Right cardiac atrium (tissue), 5 donors: ENCODE measurements around the gene USHBP1. TPM values are rescaled to one million over a fixed set of nuclear protein-coding genes. Genes with fewer than 3 reads are reported as not detected.

Experiments used
- ATAC-seq, 2 donors: fragments of 200-7000 bp; cut with Tn5 transposase; one replicate each; pipeline versions ENCODE4 v1.8.0 to v1.9.1; 2020; ENCODE audit warnings: moderate library complexity in 2 of 2, mild to moderate bottlenecking in 1 of 2
- DNase-seq, 3 donors: peaks; one replicate each; pipeline ENCODE4 v3.0.0-alpha.2; 2020
- H3K27ac ChIP-seq: one replicate; pipeline ENCODE4 v1.5.1; 2013; ENCODE audit warnings: mild to moderate bottlenecking, low read length, control low read depth, moderate library complexity
- H3K27me3 ChIP-seq: one replicate; pipeline ENCODE4 v1.6.1; 2013; ENCODE audit not compliant: control insufficient read depth, insufficient read depth
- H3K4me1 ChIP-seq: one replicate; pipeline ENCODE4 v1.6.1; 2013; ENCODE audit warnings: low read length; ENCODE audit not compliant: control insufficient read depth, insufficient read depth
- H3K4me3 ChIP-seq: one replicate; pipeline ENCODE4 v1.5.1; 2013; ENCODE audit warnings: low read length, control low read depth
- H3K9me3 ChIP-seq: one replicate; pipeline ENCODE4 v1.6.1; 2013; ENCODE audit warnings: low read length; ENCODE audit not compliant: control insufficient read depth
- WGBS: extraction: QIAGEN DNeasy Blood & Tissue Kit; methylation state at CpG from one replicate; pipeline ENCODE4 v1.1.7; 2013; 5-methylcytosine and 5-hydroxymethylcytosine counted together
- intact Hi-C, 4 donors: fragments of 100-400 bp; cut with DNase I; formaldehyde crosslinking; loops; one replicate each; pipeline versions ENCODE4 v1.11.0 to v1.14.0; 2022 to 2023
- long read RNA-seq, 4 donors: library from polyadenylated mRNA; unstranded; transcript quantifications; one replicate each; pipeline ENCODE4 v2.0.0, GENCODE V29; 2020 to 2021
- polyA plus RNA-seq: library from polyadenylated mRNA; stranded (reverse); fragments of 200-250 nt; gene quantifications from one replicate; pipeline ENCODE4 v1.2.3, GENCODE V29; 2013
- total RNA-seq, 4 donors: library from RNA; stranded (reverse); fragmentation: NEBNext Ultra II Directional; extraction: Animal tissue kit (Norgen Biotek cat#: 25700); gene quantifications; one replicate each; pipeline ENCODE4 v1.2.1, GENCODE V29; 2021
- donor health status: healthy with polysubstance abuse.
- donor health status: DM: no; HTN: yes; CAD: no.
- donor health status: DM: no; HTN: no; CAD: no.
- donor health status: DM: no; HTN: yes; CAD: no; lungs with severe emphysema.
- donor health status: DM: yes; HTN: yes; CAD: no.

Gene USHBP1
- total RNA-seq (1 to 10 TPM; 2.7 to 5.6 (median 3.5) TPM), polyA plus RNA-seq (10.1 TPM)
- long read RNA-seq, donor 1, partial matches to known transcripts, result 4 of 13 reads
- long read RNA-seq, donor 1, other reads (novel, unspliced or antisense), result 7 of 13 reads
- long read RNA-seq, donor 2, partial matches to known transcripts, result 1 of 6 reads
- long read RNA-seq, donor 2, other reads (novel, unspliced or antisense), result 4 of 6 reads
- long read RNA-seq, donor 3, partial matches to known transcripts, result 0 of 16 reads
- long read RNA-seq, donor 3, other reads (novel, unspliced or antisense), result 14 of 16 reads
- long read RNA-seq, donor 4, partial matches to known transcripts, result 2 of 4 reads
- long read RNA-seq, donor 4, other reads (novel, unspliced or antisense), result 1 of 4 reads

GRCh38 chr19:17264641-17264979 is at the start of gene USHBP1:
TSS of gene USHBP1 (minus strand) at chr19:17264745. CDS start at chr19:17264299, 446 bp downstream.
- H3K4me1 ChIP-seq, result peaks cover 4% of the 10 kb centered on the region
- ATAC-seq, result peak; percentile 10 to 48

GRCh38 chr19:17314007-17314593 is 49.6 kb upstream of the USHBP1 start:
- intact Hi-C loops, result no loop called here
- no peaks in the 10 kb centered on the region for H3K9me3 ChIP-seq
- ATAC-seq (no peak), DNase-seq (no peak)
- no peak overlapping the region for H3K4me3 ChIP-seq
- no peaks in the 10 kb centered on the region for H3K27me3 ChIP-seq
- 90% methylated on average over 19 of the region's 19 CpGs for WGBS
- no peak overlapping the region for H3K27ac ChIP-seq
- H3K4me1 ChIP-seq, result no peaks in the 10 kb centered on the region

More at GRCh38 chr19:17264641-17264979, at the start of gene USHBP1:
- H3K9me3 ChIP-seq, result no peaks in the 10 kb centered on the region
- WGBS, result 29% methylated on average over 5 of the region's 5 CpGs
- H3K4me3 ChIP-seq, result peak within 1 kb of the TSS; percentile 53
- H3K27me3 ChIP-seq, result no peaks in the 10 kb centered on the region
- peak; percentile 64 to 81 (median 78) for DNase-seq
- H3K27ac ChIP-seq, result peak within 1 kb of the TSS; percentile 86
- intact Hi-C loops, result no loop called here

GRCh38 chr19:17312189-17313113 is 47.9 kb upstream of the USHBP1 start:
- Histone ChIP-seq H3K9me3 (no peaks in the 10 kb centered on the region), H3K27ac (no peak overlapping the region), H3K27me3 (no peaks in the 10 kb centered on the region), H3K4me1 (no peaks in the 10 kb centered on the region), H3K4me3 (no peak overlapping the region)
- intact Hi-C loops, result no loop called here
- no peak for DNase-seq
- no peak for ATAC-seq
- WGBS, result 86% methylated on average over 20 of the region's 20 CpGs

- ATAC-seq (no peak), DNase-seq (no peak)
- no peak overlapping the region for H3K27ac ChIP-seq
- no peaks in the 10 kb centered on the region for H3K9me3 ChIP-seq
- H3K4me1 ChIP-seq, result no peaks in the 10 kb centered on the region
- H3K27me3 ChIP-seq, result no peaks in the 10 kb centered on the region
- intact Hi-C loops, result no loop called here
- WGBS, result 78% methylated on average over 11 of the region's 11 CpGs
- no peak overlapping the region for H3K4me3 ChIP-seq
Observed at GRCh38 chr19:17311455-17312188, 47.1 kb upstream of the USHBP1 start.

- WGBS, result 7% methylated on average over 23 of the region's 23 CpGs
- DNase-seq (no peak), ATAC-seq (no peak)
- Histone ChIP-seq H3K4me3 (peak overlapping the region; percentile 77), H3K27ac (no peak overlapping the region), H3K27me3 (no peaks in the 10 kb centered on the region), H3K9me3 (no peaks in the 10 kb centered on the region), H3K4me1 (no peaks in the 10 kb centered on the region)
- intact Hi-C loops, result no loop called here
Observed at GRCh38 chr19:17309965-17310461, 45.5 kb upstream of the USHBP1 start.

GRCh38 chr19:17309198-17309964 is 44.8 kb upstream of the USHBP1 start, which contains the start of gene DDA1:
TSS of gene DDA1 (plus strand) at chr19:17309563. CDS start at chr19:17309655, 92 bp downstream.
- Histone ChIP-seq H3K4me1 (no peaks in the 10 kb centered on the region), H3K27ac (no peak within 1 kb of the TSS), H3K4me3 (peak within 1 kb of the TSS; percentile 77), H3K9me3 (no peaks in the 10 kb centered on the region), H3K27me3 (no peaks in the 10 kb centered on the region)
- intact Hi-C loops, result no loop called here
- under 1% methylated on average over 46 of the region's 46 CpGs for WGBS
- peak; percentile 99 to 100 (median 100) for DNase-seq
- ATAC-seq, result peak; percentile 94

GRCh38 chr19:17307876-17308377 is 43.4 kb upstream of the USHBP1 start:
- no peak overlapping the region for H3K27ac ChIP-seq
- H3K4me3 ChIP-seq, result no peak overlapping the region
- intact Hi-C loops, result no loop called here

GRCh38 chr19:17306285-17306714 is 41.8 kb upstream of the USHBP1 start:
- WGBS, result 10% methylated on average over 28 of the region's 28 CpGs
- H3K4me1 ChIP-seq, result no peaks in the 10 kb centered on the region
- no peak for ATAC-seq
- H3K4me3 ChIP-seq, result peak overlapping the region; percentile 44
- intact Hi-C loops, result no loop called here
- peak overlapping the region; percentile 86 for H3K27ac ChIP-seq
- DNase-seq, result no peak
- H3K27me3 ChIP-seq, result no peaks in the 10 kb centered on the region
- no peaks in the 10 kb centered on the region for H3K9me3 ChIP-seq

More at GRCh38 chr19:17307876-17308377, 43.4 kb upstream of the USHBP1 start:
- H3K9me3 ChIP-seq, result no peaks in the 10 kb centered on the region
- no peaks in the 10 kb centered on the region for H3K4me1 ChIP-seq
- WGBS, result 87% methylated on average over 8 of the region's 8 CpGs
- ATAC-seq (no peak), DNase-seq (no peak)
- no peaks in the 10 kb centered on the region for H3K27me3 ChIP-seq

GRCh38 chr19:17305517-17306284 is 41.2 kb upstream of the USHBP1 start, which contains the start of gene MRPL34:
TSS of gene MRPL34 (plus strand) at chr19:17305872. CDS start at chr19:17305893, 21 bp downstream.
- H3K4me3 ChIP-seq, result peak within 1 kb of the TSS; percentile 44
- H3K9me3 ChIP-seq, result no peaks in the 10 kb centered on the region
- intact Hi-C loops, result no loop called here
- ATAC-seq (peak; percentile 71), DNase-seq (peak; percentile 94 to 98 (median 97))
- H3K27ac ChIP-seq, result peak within 1 kb of the TSS; percentile 86
- no peaks in the 10 kb centered on the region for H3K27me3 ChIP-seq
- under 1% methylated on average over 55 of the region's 55 CpGs for WGBS
- no peaks in the 10 kb centered on the region for H3K4me1 ChIP-seq
